HL-60 (cell line): ENCODE data around the gene RAB10.

ENCODE experiments used
- CTCF ChIP-seq: IDR thresholded peaks from one replicate; pipeline ENCODE4 v1.5.1; 2011; ENCODE audit warnings: low read length, control low read depth, inconsistent platforms; ENCODE audit not compliant: insufficient read depth
- GABPA ChIP-seq: IDR thresholded peaks from 2 replicates; pipeline ENCODE4 v1.6.1; 2012; ENCODE audit warnings: low read depth
- POLR2AphosphoS5 ChIP-seq: IDR thresholded peaks from 2 replicates; pipeline ENCODE4 v1.6.1; 2012; ENCODE audit warnings: low read depth
- REST ChIP-seq: IDR thresholded peaks from 2 replicates; pipeline ENCODE4 v1.6.1; 2012; ENCODE audit warnings: low read depth; ENCODE audit not compliant: insufficient replicate concordance
- SPI1 ChIP-seq: IDR thresholded peaks from 2 replicates; pipeline ENCODE4 v1.6.1; 2012; ENCODE audit warnings: low read depth, mild to moderate bottlenecking, borderline replicate concordance

- TF ChIP-seq CTCF (no peak), POLR2AphosphoS5 (no peak), REST (no peak), GABPA (no peak), SPI1 (no peak)
These were observed 144.4 kb downstream of the RAB10 start for GRCh38 chr2:26178246-26178645.
